Glutamatergic neuron (in vitro differentiated cells): ENCODE measurements around the gene SRSF2. TPM values are rescaled to one million over a fixed set of nuclear protein-coding genes. Genes with fewer than 3 reads are reported as not detected.

ENCODE experiments used
- DNase-seq: peaks from one replicate; pipeline ENCODE4 v3.0.0; 2022
- H3K27ac Mint-ChIP-seq: one replicate; pipeline ENCODE4 v1.8.0; 2020; ENCODE audit warnings: mild to moderate bottlenecking, mixed read lengths, inconsistent platforms; ENCODE audit not compliant: unreplicated experiment
- H3K27me3 Mint-ChIP-seq: one replicate; pipeline ENCODE4 v1.8.0; 2020; ENCODE audit warnings: mild to moderate bottlenecking, moderate library complexity, mixed read lengths, inconsistent platforms; ENCODE audit not compliant: unreplicated experiment
- H3K36me3 Mint-ChIP-seq: one replicate; pipeline ENCODE4 v1.8.0; 2020; ENCODE audit warnings: mild to moderate bottlenecking, mixed read lengths, inconsistent platforms; ENCODE audit not compliant: unreplicated experiment
- H3K4me1 Mint-ChIP-seq: one replicate; pipeline ENCODE4 v1.8.0; 2020; ENCODE audit warnings: mild to moderate bottlenecking, low read depth, mixed read lengths, inconsistent platforms; ENCODE audit not compliant: unreplicated experiment
- H3K4me3 Mint-ChIP-seq: one replicate; pipeline ENCODE4 v1.8.0; 2020; ENCODE audit warnings: mild to moderate bottlenecking, mixed read lengths, inconsistent platforms; ENCODE audit not compliant: unreplicated experiment
- H3K9me3 Mint-ChIP-seq: one replicate; pipeline ENCODE4 v1.8.0; 2020; ENCODE audit warnings: mild to moderate bottlenecking, moderate library complexity, mixed read lengths, inconsistent platforms; ENCODE audit not compliant: unreplicated experiment
- CTCF ChIP-seq: fragments of 200-600 bp; sonication (generic); IDR thresholded peaks from one replicate; pipeline ENCODE4 v1.5.0; 2021; ENCODE audit not compliant: partially characterized antibody, unreplicated experiment
- long read RNA-seq: library from polyadenylated mRNA; unstranded; transcript quantifications from one replicate; pipeline ENCODE4 v2.0.0, GENCODE V29; 2020; ENCODE audit not compliant: unreplicated experiment
- total RNA-seq: library from RNA; stranded (reverse); fragmentation: NEBNext Ultra II Directional; extraction: Animal tissue kit (Norgen Biotek cat#: 25700); gene quantifications from one replicate; pipeline ENCODE4 v1.2.1, GENCODE V29; 2021; ENCODE audit not compliant: unreplicated experiment

The SRSF2 gene, protein sequence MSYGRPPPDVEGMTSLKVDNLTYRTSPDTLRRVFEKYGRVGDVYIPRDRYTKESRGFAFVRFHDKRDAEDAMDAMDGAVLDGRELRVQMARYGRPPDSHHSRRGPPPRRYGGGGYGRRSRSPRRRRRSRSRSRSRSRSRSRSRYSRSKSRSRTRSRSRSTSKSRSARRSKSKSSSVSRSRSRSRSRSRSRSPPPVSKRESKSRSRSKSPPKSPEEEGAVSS
- total RNA-seq = 188 TPM
- long read RNA-seq, transcript SRSF2-203 (2 exons, 2,885 nt) = minor isoform, 11 of 139 reads
- long read RNA-seq, transcript SRSF2-202 (3 exons, 1,927 nt) = major isoform, 99 of 139 reads
- long read RNA-seq, partial matches to known transcripts = 11 of 139 reads
- long read RNA-seq, other reads (novel, unspliced or antisense) = 11 of 139 reads

- H3K4me3 Mint-ChIP-seq = peak within 1 kb of the TSS; percentile 97
- TF ChIP-seq CTCF = no peak
- DNase-seq = peak; percentile 98
- H3K9me3 Mint-ChIP-seq = peaks cover 10% of the 10 kb centered on the region
- H3K36me3 Mint-ChIP-seq = no peaks in the 10 kb centered on the region
- peaks cover 13% of the 10 kb centered on the region for H3K27me3 Mint-ChIP-seq
- peaks cover 20% of the 10 kb centered on the region for H3K4me1 Mint-ChIP-seq
- H3K27ac Mint-ChIP-seq = peak within 1 kb of the TSS; percentile 99
These were observed at the start of gene SRSF2 for GRCh38 chr17:76737082-76737675. Gene SRSF2 (minus strand): TSS chr17:76737331. CDS start chr17:76737160, 171 bp downstream.

GRCh38 chr17:76784926-76785325 lies 47.8 kb upstream of the SRSF2 start:
- H3K4me3 Mint-ChIP-seq = no peak overlapping the region
- H3K9me3 Mint-ChIP-seq = no peaks in the 10 kb centered on the region
- no peak for TF ChIP-seq CTCF
- H3K4me1 Mint-ChIP-seq = peaks cover 1% of the 10 kb centered on the region
- no peak overlapping the region for H3K27ac Mint-ChIP-seq
- H3K36me3 Mint-ChIP-seq = no peaks in the 10 kb centered on the region
- DNase-seq = no peak
- no peaks in the 10 kb centered on the region for H3K27me3 Mint-ChIP-seq

DNA sequence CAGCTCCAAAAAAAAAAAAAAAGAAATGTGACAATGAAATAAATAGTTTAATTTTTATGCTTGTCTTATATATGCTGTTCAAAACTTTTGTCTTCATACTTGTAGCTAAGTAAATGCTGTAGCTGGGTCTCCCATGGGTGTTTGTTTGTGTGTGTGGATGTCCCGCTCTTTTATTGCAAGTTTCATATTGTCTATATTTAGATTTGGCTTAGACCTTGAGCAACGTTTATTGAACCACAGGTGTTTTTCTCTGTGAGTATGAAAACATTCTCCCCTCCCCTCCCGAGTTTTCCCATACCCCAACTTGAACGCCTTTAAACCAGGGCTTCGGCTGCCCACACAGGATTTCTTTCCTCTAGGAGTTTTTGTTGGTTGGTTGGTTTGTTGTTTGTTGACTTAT lies 46.0 kb upstream of the SRSF2 start:
- H3K4me3 Mint-ChIP-seq = no peak overlapping the region
- no peak for DNase-seq
- no peak overlapping the region for H3K27ac Mint-ChIP-seq
- no peaks in the 10 kb centered on the region for H3K36me3 Mint-ChIP-seq
- peaks cover under 1% of the 10 kb centered on the region for H3K27me3 Mint-ChIP-seq
- no peaks in the 10 kb centered on the region for H3K4me1 Mint-ChIP-seq
- peaks cover under 1% of the 10 kb centered on the region for H3K9me3 Mint-ChIP-seq
- TF ChIP-seq CTCF = no peak

DNA sequence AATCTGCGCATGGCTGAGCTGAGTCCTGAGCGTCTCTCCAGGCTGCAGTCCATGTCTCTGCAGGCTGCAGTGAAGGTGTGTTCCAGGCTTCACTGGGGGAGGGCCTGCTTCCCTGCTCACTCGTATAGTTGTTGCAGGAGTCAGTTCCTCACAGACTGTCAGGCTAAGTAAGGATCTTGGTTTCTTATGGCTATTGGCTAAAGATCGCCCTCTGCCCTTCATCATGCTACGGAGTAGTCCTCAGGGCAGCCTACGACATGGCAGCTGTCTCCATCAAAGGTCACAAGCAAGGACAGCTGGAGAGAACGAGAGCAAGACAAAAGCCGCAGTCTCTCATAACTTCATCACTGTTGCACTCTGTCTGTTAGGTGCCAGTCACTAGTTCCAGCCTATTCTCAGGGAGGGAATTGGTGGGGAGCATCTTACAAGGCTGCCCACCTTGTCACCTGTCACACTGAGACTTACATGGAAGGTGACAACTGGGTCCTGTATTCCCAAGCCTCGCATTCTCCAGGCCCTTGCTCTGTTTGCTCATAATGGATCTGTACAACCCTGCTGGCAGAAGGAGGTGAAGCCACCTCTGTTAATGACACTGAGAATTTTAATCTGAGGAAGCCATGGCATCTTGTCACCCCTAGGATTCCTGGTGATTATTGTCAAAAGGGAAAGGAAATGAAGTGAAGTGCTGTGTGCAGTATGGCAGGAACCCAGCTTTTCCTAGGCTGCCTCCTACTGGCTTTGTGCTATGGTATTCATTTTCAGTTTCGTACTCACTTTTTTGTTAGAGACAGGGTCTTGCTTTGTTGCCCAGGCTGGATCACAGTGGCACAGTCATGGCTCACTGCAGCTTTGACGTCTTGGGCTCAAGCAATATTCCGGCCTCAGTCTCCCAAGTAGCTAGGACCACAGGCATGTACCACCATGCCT lies 44.2 kb upstream of the SRSF2 start:
- no peak for TF ChIP-seq CTCF
- Mint-ChIP-seq H3K27me3 (peaks cover 1% of the 10 kb centered on the region), H3K4me1 (no peaks in the 10 kb centered on the region), H3K27ac (no peak overlapping the region), H3K4me3 (no peak overlapping the region), H3K36me3 (no peaks in the 10 kb centered on the region), H3K9me3 (peaks cover 3% of the 10 kb centered on the region)
- DNase-seq = no peak
